Lower leg skin (tissue), 4 donors: Measurements from ENCODE around the gene CAMKK2. TPM values are rescaled to one million over a fixed set of nuclear protein-coding genes. Genes with fewer than 3 reads are reported as not detected.
A peak's percentile ranks its signal among the peaks of the same experiment; 100 is the strongest.
"Not testable (repeated sequence)": the region's sequence is repeated elsewhere in the genome, so short reads cannot be mapped to it uniquely, and the experiment has no call there.

Source experiments
- DNase-seq, 2 donors: peaks; one replicate each; pipeline ENCODE4 v3.0.0-alpha.2; 2019; ENCODE audit warnings: low spot score in 2 of 2
- H3K4me3 ChIP-seq: fragments of 200-600 bp; sonication (generic); 2 replicates; pipeline ENCODE4 v1.5.1; 2017; ENCODE audit warnings: mild to moderate bottlenecking, low read depth; ENCODE audit not compliant: poor library complexity, severe bottlenecking
- POLR2A ChIP-seq, 2 donors: fragments of 450-650 bp; IDR thresholded peaks; one replicate each; pipeline ENCODE4 v1.6.1; 2016 to 2017; ENCODE audit warnings: antibody characterized with exemption in 2 of 2, mild to moderate bottlenecking in 1 of 2, moderate library complexity in 1 of 2
- WGBS, 2 donors: methylation state at CpG; one replicate each; pipeline ENCODE4 v1.1.5; 2018; 5-methylcytosine and 5-hydroxymethylcytosine counted together
- intact Hi-C: fragments of 100-400 bp; cut with DNase I; formaldehyde crosslinking; loops from one replicate; pipeline ENCODE4 v1.15.0; 2023; ENCODE audit warnings: low total_unique reads
- total RNA-seq, 4 donors: library from RNA; depleted of rRNA; stranded (reverse); fragments of >200 nt; gene quantifications; one replicate each; pipeline ENCODE4 v1.1.0, GENCODE V29; 2016
- TF ChIP-seq, protein P1 (sequence below), 3 donors: fragments of 450-650 bp; IDR thresholded peaks; one replicate each; pipeline ENCODE4 v1.5.1; 2016; ENCODE audit warnings: antibody characterized with exemption in 3 of 3, mild to moderate bottlenecking in 3 of 3, moderate library complexity in 2 of 3

Gene CAMKK2
- total RNA-seq, 4 donors from 2014 or later = 18.2 to 31.4 (median 21.5) TPM

- intact Hi-C loops = no loop called here
- H3K4me3 ChIP-seq = no peak overlapping the region
- DNase-seq = no peak
- TF ChIP-seq POLR2A (IDR thresholded peaks at IDR 0.05) = no peak
- TF ChIP-seq, protein P1, sequence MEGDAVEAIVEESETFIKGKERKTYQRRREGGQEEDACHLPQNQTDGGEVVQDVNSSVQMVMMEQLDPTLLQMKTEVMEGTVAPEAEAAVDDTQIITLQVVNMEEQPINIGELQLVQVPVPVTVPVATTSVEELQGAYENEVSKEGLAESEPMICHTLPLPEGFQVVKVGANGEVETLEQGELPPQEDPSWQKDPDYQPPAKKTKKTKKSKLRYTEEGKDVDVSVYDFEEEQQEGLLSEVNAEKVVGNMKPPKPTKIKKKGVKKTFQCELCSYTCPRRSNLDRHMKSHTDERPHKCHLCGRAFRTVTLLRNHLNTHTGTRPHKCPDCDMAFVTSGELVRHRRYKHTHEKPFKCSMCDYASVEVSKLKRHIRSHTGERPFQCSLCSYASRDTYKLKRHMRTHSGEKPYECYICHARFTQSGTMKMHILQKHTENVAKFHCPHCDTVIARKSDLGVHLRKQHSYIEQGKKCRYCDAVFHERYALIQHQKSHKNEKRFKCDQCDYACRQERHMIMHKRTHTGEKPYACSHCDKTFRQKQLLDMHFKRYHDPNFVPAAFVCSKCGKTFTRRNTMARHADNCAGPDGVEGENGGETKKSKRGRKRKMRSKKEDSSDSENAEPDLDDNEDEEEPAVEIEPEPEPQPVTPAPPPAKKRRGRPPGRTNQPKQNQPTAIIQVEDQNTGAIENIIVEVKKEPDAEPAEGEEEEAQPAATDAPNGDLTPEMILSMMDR (IDR thresholded peaks at IDR 0.05) = no peak
- WGBS, 2 donors = 85 to 96% methylated on average over 6 of the region's 6 CpGs
Measured at GRCh38 chr12:121283841-121284240, 12.7 kb downstream of the CAMKK2 start.

GRCh38 chr12:121283388-121283787 lies 13.1 kb downstream of the CAMKK2 start:
- TF ChIP-seq, protein P1 (IDR thresholded peaks at IDR 0.05) = no peak
- TF ChIP-seq POLR2A (IDR thresholded peaks at IDR 0.05) = no peak
- 90 to 92% methylated on average over 5 of the region's 5 CpGs for WGBS, 2 donors
- no peak overlapping the region for H3K4me3 ChIP-seq
- intact Hi-C loops = no loop called here
- no peak for DNase-seq

DNA sequence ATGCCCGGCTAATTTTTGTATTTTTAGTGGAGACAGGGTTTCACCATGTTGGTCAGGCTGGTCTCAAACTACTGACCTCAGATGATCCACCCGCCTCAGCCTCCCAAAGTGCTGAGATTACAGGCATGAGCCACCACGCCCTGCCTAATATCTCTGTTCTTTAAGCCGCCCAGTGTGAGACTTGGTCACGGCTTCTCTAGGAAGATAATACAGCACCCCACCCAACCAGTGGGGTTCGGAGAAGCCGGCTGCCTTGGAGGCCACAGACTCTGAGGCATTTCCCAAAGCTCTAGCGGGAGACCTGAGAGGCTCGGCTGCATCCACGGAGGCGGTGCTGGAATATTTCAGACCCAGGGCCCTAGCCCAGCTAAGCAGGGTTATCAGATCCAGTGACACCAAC lies 13.6 kb downstream of the CAMKK2 start:
- H3K4me3 ChIP-seq, DNase-seq, intact Hi-C loops: not testable (repeated sequence)
- 94 to 98% methylated on average over 11 of the region's 11 CpGs for WGBS, 2 donors

DNA sequence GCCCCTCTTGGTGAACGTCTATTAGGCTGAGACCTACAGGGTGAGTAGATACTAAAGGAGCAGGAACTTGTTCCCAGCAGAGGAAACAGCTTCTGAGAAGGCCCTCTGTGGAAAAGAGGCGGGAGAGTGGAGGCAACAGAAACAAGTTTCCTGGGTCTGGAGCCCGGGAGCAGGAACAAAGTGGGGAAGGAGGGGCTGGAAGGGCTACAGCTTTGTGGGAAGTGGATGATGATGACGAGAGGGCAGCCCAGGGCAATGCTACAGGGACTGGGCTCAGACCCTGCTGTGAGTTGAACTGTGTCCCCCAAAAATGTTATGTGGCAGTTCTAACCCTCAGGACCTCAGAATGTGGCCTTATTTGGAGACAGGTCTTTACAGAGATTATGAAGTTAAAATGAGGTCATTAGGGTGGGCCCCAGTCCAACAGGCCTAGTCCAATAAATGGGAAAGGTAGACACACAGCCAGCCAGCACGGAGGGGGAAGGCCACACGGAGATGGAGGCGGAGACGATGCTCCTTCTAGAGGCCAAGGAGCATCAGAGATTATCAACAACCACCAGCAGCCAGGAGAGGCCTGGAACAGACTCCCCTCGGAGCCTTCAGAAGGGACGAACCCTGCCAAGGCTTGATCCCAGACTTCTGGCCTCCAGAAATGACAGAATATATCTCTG lies 14.3 kb downstream of the CAMKK2 start:
- DNase-seq = no peak
- 78 to 80% methylated on average over 10 of the region's 10 CpGs for WGBS, 2 donors
- TF ChIP-seq POLR2A (IDR thresholded peaks at IDR 0.05) = no peak
- TF ChIP-seq, protein P1 (IDR thresholded peaks at IDR 0.05) = no peak
- no peak overlapping the region for H3K4me3 ChIP-seq
- intact Hi-C loops = no loop called here

DNA sequence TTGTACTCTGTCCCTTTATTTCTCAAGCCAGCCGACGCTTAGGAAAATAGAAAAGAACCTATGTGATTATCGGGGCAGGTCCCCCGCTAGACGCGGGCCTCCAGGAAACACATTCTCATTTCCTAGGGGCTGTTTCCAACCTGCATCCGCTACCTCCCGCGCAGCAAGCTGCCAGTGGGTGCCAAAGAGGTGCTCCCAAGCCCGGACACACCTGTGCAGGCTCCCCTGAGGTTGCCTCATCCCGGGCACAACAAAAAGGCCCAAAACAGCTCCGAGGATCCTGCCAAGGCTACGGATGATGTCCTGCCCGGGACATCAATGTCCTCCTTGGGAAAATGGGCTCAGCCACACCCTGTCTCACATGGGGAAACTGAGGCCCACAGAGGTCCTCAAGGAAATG lies 15.4 kb downstream of the CAMKK2 start:
- H3K4me3 ChIP-seq, intact Hi-C loops, DNase-seq: not testable (repeated sequence)
- 89% methylated on average over 14 of the region's 14 CpGs for WGBS, 2 donors

- DNase-seq, H3K4me3 ChIP-seq, intact Hi-C loops: not testable (repeated sequence)
- whole genome bisulfite sequencing, 2 donors = 81 to 86% methylated on average over 11 of the region's 11 CpGs
Measured at GRCh38 chr12:121280531-121280930, 16.0 kb downstream of the CAMKK2 start.

DNA sequence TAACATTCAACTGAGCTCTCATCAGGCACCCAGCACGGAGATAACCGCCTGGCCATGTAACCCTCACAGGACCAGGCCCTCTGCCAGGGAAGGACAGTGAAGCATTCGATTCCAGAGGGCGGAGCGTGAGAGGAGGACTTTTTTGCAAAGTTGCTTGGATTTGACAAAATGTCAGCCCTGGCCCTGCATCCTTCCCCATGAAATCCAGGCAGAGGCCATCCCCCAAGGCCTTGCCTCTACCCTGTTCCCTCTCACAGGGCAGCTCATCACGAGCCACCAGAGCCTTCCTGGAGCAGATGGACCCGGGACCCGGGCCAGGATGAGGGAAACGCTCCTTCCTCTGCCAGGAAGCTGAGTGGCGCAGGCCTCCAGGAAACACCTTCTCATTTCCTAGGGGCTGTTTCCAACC lies 17.0 kb downstream of the CAMKK2 start:
- TF ChIP-seq, protein P1 (IDR thresholded peaks at IDR 0.05) = no peak
- no peak for TF ChIP-seq POLR2A (IDR thresholded peaks at IDR 0.05)
- intact Hi-C loops = no loop called here
- WGBS, 2 donors = 54% methylated on average over 9 to 10 of the region's 10 CpGs
- H3K4me3 ChIP-seq = no peak overlapping the region
- peak in 1 of 2 donors; percentile 89 for DNase-seq
